HG02588 (cell line): ENCODE results near the gene MUC4.

ENCODE experiments used
- ATAC-seq: cut with Tn5 transposase; IDR thresholded peaks from one replicate; pipeline ENCODE4 v1.9.1; 2021; ENCODE audit warnings: mild to moderate bottlenecking, moderate library complexity; ENCODE audit not compliant: unreplicated experiment

The MUC4 gene, protein sequence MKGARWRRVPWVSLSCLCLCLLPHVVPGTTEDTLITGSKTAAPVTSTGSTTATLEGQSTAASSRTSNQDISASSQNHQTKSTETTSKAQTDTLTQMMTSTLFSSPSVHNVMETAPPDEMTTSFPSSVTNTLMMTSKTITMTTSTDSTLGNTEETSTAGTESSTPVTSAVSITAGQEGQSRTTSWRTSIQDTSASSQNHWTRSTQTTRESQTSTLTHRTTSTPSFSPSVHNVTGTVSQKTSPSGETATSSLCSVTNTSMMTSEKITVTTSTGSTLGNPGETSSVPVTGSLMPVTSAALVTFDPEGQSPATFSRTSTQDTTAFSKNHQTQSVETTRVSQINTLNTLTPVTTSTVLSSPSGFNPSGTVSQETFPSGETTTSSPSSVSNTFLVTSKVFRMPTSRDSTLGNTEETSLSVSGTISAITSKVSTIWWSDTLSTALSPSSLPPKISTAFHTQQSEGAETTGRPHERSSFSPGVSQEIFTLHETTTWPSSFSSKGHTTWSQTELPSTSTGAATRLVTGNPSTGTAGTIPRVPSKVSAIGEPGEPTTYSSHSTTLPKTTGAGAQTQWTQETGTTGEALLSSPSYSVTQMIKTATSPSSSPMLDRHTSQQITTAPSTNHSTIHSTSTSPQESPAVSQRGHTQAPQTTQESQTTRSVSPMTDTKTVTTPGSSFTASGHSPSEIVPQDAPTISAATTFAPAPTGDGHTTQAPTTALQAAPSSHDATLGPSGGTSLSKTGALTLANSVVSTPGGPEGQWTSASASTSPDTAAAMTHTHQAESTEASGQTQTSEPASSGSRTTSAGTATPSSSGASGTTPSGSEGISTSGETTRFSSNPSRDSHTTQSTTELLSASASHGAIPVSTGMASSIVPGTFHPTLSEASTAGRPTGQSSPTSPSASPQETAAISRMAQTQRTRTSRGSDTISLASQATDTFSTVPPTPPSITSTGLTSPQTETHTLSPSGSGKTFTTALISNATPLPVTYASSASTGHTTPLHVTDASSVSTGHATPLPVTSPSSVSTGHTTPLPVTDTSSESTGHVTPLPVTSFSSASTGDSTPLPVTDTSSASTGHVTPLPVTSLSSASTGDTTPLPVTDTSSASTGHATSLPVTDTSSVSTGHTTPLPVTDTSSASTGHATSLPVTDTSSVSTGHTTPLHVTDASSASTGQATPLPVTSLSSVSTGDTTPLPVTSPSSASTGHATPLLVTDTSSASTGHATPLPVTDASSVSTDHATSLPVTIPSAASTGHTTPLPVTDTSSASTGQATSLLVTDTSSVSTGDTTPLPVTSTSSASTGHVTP (N-terminal part only)

DNA sequence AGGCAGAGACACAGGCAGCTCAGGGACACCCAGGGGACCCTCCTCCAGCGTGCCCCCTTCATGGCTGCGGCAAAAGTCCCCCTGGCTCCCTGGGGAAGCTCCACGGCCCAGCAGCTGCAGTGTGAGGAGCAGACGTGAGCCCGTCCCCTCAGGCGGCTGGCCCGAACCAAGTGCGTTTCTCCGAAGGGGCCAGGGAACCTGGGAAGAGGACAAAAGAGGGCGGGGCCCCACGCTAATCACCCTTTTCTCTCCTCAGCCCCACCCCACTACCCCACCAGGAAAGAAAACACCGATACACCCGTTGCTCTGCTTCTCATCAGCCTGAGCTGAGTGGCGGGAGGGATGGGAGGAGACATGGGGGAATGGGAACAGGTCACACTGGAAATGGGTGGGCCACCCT is at the start of gene MUC4:
MUC4 (minus strand) TSS at position 174 of the 400 bp plus-strand sequence; CDS start at position 62, 112 bp downstream.
- ATAC-seq, result no peak

- no peak for ATAC-seq
Observed at GRCh38 chr3:195860456-195860855, 48.7 kb upstream of the MUC4 start.

DNA sequence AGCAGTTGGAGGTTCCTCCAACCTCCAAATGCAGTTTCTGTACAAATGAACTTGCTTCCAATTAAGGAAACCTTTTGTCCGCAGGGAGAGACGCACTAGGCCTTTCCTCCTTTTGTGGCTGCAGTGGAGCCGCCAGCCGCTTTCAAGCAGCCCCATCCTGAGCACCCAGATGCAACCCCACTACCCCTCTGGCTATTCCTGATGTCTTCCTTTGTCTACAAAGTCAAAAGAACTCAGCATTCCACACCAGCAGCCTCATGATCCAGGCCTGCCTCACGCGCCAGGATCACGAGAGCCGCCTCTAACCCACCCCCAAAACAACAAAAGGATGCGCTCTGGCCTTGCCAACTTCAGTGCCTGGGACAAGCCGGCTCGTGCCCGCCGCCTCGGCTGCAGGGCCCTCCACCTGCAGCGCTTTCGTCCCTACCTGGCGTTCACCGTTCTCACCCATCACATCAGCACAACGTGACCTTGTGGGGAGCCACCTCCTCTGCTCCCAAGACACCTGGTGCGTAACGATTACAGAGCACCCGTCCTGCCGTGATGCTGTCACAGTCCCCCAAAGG is 48.2 kb upstream of the MUC4 start:
- ATAC-seq, result no peak

GRCh38 chr3:195859061-195859845 is 47.5 kb upstream of the MUC4 start:
- no peak for ATAC-seq

- no peak for ATAC-seq
Observed at GRCh38 chr3:195856410-195857084, 44.8 kb upstream of the MUC4 start.

GRCh38 chr3:195855471-195856409 is 44.0 kb upstream of the MUC4 start:
- ATAC-seq, result no peak

DNA sequence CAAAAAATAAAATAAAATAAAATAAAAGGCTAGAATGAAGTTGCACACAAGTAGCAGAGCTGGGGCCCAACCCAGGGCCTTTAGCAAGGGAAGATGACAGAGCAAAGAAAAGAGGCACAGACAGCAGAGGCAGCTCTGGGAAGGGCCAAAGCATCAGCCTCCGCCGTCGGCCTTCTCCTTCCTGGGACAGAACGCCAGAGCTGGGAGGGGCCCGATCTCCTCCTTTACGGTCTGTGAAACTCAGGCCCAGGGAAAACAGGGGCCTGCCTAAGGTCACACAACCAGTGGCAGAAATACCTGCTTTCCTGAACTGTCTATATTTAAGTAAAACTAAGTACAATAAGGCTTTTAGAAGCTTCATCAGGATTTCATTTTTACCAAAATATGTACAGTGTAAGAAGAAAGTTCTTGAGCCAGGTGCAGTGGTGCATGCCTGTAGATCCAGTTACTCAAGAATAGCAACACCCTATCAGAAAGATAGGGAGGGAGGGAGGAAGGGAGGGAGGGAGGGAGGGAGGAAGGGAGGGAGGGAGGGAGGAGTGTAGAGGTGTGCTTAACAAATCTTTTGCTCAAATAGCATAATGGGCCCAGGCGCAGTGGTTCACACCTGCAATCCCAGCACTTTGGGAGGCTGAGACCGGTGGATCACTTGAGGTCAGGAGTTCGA is 43.0 kb upstream of the MUC4 start:
- ATAC-seq, result no peak

- ATAC-seq, result no peak
Observed at GRCh38 chr3:195853996-195854395, 42.3 kb upstream of the MUC4 start.

DNA sequence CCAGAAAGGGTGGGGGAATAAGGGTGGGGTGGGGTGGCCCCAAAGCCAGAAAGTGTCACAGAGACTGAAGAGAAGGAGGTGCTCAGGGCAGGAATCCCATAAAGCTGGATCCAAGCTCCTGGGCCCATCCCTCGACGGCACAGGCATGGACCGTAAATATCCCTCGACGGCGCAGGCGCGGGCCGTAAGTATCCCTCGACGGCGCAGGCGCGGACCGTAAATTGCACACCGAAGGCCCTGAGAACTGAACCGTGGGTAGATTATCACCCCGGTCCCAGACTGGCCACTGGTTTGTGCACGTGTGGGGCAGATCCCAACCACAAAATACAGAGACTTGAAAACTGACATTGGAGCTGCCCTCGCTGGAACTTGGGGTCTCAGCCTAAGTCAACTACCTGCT is 41.3 kb upstream of the MUC4 start:
- ATAC-seq, result no peak

- ATAC-seq, result no peak
Observed at GRCh38 chr3:195850857-195851543, 39.3 kb upstream of the MUC4 start.

DNA sequence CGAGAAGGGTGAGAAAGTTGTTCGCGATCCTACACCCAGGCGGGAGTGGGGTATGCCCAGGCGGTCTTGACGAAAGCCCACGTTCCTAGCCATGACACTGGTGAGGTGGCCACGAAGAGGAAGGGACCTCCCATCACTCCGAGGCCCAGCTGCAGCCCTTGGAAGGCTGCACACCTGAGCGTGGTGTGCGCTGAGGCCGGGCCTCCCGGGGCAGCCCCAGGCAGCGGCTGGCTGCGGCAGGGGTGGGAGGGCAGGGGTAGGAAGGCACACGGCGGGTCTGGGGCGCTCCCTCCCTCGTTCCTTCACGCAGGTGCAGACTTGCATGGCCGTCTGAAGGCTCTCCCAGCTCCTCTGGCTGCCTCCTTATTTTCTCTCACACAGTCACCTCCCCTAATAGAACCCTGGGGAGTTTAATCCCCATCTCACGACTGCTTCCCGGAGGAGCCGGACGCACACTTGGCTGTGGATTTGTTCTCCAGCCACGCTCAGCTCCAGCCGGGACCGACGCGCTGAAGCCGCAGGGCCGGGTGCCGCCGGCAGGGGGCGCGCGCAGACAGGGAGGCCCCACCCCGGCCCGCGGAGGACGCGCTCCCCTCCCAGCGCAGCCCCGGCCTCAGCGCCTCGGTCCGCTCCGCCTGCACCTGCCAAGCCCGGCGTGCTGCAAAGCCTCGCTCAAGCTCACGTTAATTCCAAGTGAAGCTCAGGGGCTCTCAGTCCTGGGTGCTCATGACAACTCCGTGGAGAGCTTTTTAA is 37.8 kb upstream of the MUC4 start:
- no peak for ATAC-seq

GRCh38 chr3:195847055-195847950 is 35.6 kb upstream of the MUC4 start:
- ATAC-seq, result no peak

GRCh38 chr3:195845483-195845882 is 33.8 kb upstream of the MUC4 start:
- no peak for ATAC-seq

GRCh38 chr3:195844671-195845218 is 33.0 kb upstream of the MUC4 start:
- ATAC-seq, result no peak
